Measurements from ENCODE around the gene DEFB113.

DNA sequence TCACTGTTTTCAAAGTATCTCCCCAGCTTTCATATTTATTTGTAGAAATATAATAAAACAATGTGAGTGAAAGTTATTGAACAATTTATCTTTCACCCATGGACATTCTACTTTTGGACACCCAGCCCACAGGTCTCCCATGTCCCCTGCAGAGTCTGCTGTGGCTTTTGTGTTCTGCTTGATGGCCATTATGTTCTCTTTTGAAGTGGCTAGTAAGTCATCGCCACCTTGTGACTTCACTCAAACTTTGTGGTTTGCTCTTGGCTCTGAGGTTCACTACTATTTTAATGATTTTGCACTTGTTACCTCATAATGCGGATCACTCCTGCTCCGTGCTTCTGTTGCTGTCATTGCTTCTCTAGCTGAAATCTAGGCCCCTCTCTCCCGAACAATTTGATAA, 10.2 kb upstream of the DEFB113 start:
- TF ChIP-seq EZH2 (IDR thresholded peaks at IDR 0.05; ENCODE audit: borderline replicate concordance, control insufficient read depth, low read depth, low read length) (no peak), BCL11A (IDR thresholded peaks at IDR 0.05; ENCODE audit: low read depth, low read length) (no peak), ASH2L (IDR thresholded peaks at IDR 0.05; ENCODE audit: borderline replicate concordance, low read depth) (no peak), TAF1 (IDR thresholded peaks at IDR 0.05; ENCODE audit: borderline replicate concordance, low read depth, low read length) (no peak), BHLHE40 (IDR thresholded peaks at IDR 0.05; ENCODE audit: borderline replicate concordance in 1 of 2, low read depth in 2 of 2, low read length in 1 of 2) (no peak)

All from GM12878 (cell line).